K562 (cell line): ENCODE measurements around the gene USP2. TPM values are rescaled to one million over a fixed set of nuclear protein-coding genes. Genes with fewer than 3 reads are reported as not detected.

Source experiments
- ATAC-seq: fragments of 200-7000 bp; cut with Tn5 transposase; 3 replicates; pipeline ENCODE4 v1.9.1; 2020; ENCODE audit warnings: moderate library complexity
- BruUV-seq: library from RNA; stranded (reverse); fragments of 400-500 nt; replicated peaks from 2 replicates; lab custom pipeline; 2021; lab: Mats Ljungman, UMichigan
- CTCF ChIA-PET: fragments of 300-600 bp; formaldehyde crosslinking; extraction: SDS; loops from one replicate; lab custom pipeline; 2021; ENCODE audit warnings: low intra/inter-chr PET ratio; lab: Yijun Ruan, JAX
- POLR2A ChIA-PET: fragments of 300-600, 350-650 bp; sonication (Branson Sonifier 250); formaldehyde crosslinking; extraction: SDS; loops from one replicate; lab custom pipeline; 2021; ENCODE audit warnings: antibody characterized with exemption, inconsistent platforms; lab: Yijun Ruan, JAX
- DNase-seq, 4 experiments: peaks; one replicate each; pipeline versions ENCODE4 v3.0.0 to v3.0.0-alpha.2; 2011 to 2018; ENCODE audit warnings: low spot score in 3 of 4, mixed read lengths in 3 of 4; ENCODE audit errors: extremely low read depth in 1 of 4
- FAIRE-seq: peaks from 2 replicates; lab custom pipeline; 2011; peaks lifted over from hg19 to GRCh38; lab: Jason Lieb, UNC
- H2AFZ ChIP-seq: 2 replicates; pipeline ENCODE4 v1.6.0; 2011; ENCODE audit warnings: low read depth, low read length, control low read depth, inconsistent platforms
- H3K27ac ChIP-seq: fragments of 200-600 bp; 3 replicates; pipeline ENCODE4 v1.8.0; 2011; ENCODE audit warnings: low read depth, mild to moderate bottlenecking, control low read depth, inconsistent platforms, low read length, moderate library complexity, mixed read lengths; ENCODE audit errors: extremely low read depth
- H3K27me3 ChIP-seq, 2 experiments: fragments of 300-600 bp in 1 of 2; 2 replicates in 1 of 2; 3 replicates in 1 of 2; pipeline versions ENCODE4 v1.6.0 to v1.8.0; 2011; ENCODE audit warnings: inconsistent platforms in 2 of 2, low read length in 2 of 2, mild to moderate bottlenecking in 1 of 2, mixed read lengths in 1 of 2, moderate library complexity in 1 of 2; ENCODE audit not compliant: control insufficient read depth in 2 of 2, insufficient read depth in 2 of 2
- H3K36me3 ChIP-seq: fragments of 300-600 bp; 3 replicates; pipeline ENCODE4 v1.8.0; 2011; ENCODE audit warnings: mild to moderate bottlenecking, low read length, inconsistent platforms; ENCODE audit not compliant: control insufficient read depth, insufficient read depth
- H3K4me1 ChIP-seq, 2 experiments: fragments of 200-600 bp in 1 of 2; replicated peaks in 1 of 2; 2 replicates in 1 of 2; 3 replicates in 1 of 2; pipeline versions ENCODE4 v1.5.1 to v1.8.0; 2011; ENCODE audit warnings: inconsistent platforms in 2 of 2, low read length in 2 of 2, mild to moderate bottlenecking in 1 of 2, mixed read lengths in 1 of 2, moderate library complexity in 1 of 2; ENCODE audit not compliant: control insufficient read depth in 2 of 2, insufficient read depth in 2 of 2
- H3K4me2 ChIP-seq: 2 replicates; pipeline ENCODE4 v1.6.1; 2011; ENCODE audit warnings: low read length, control low read depth, inconsistent platforms, mixed read lengths; ENCODE audit not compliant: insufficient read depth
- H3K4me3 ChIP-seq: fragments of 200-600 bp; sonication (generic), shearing (Covaris generic); 2 replicates; pipeline ENCODE4 v1.5.1; 2016; ENCODE audit warnings: control low read depth, inconsistent platforms
- H3K79me2 ChIP-seq: fragments of 200-600 bp; 3 replicates; pipeline ENCODE4 v1.8.0; 2011; ENCODE audit warnings: low read length, inconsistent platforms; ENCODE audit not compliant: control insufficient read depth, insufficient read depth
- H3K9ac ChIP-seq, 2 experiments: 2 replicates each; pipeline versions ENCODE4 v1.6.0 to v1.6.1; 2011; ENCODE audit warnings: low read depth in 2 of 2, low read length in 2 of 2, control low read depth in 1 of 2, inconsistent platforms in 1 of 2, mild to moderate bottlenecking in 1 of 2, mixed read lengths in 1 of 2; ENCODE audit not compliant: insufficient read depth in 1 of 2
- H3K9me1 ChIP-seq: one replicate; pipeline ENCODE4 v1.6.0; 2011; ENCODE audit warnings: inconsistent platforms, mild to moderate bottlenecking, low read length, moderate library complexity; ENCODE audit not compliant: control insufficient read depth, insufficient read depth
- H3K9me3 ChIP-seq: replicated peaks from 2 replicates; pipeline ENCODE4 v1.5.1; 2011; ENCODE audit warnings: low read depth, low read length, inconsistent platforms; ENCODE audit not compliant: control insufficient read depth, insufficient read depth
- H4K20me1 ChIP-seq: replicated peaks from 2 replicates; pipeline ENCODE4 v1.6.1; 2011; ENCODE audit warnings: low read length, inconsistent platforms, mixed read lengths; ENCODE audit not compliant: control insufficient read depth, insufficient read depth
- TRIM28 ChIP-seq: fragments of 450-650 bp; IDR thresholded peaks from 2 replicates; pipeline ENCODE4 v1.6.1; 2017
- ZNF280A ChIP-seq: fragments of 450-650 bp; IDR thresholded peaks from 2 replicates; pipeline ENCODE4 v1.6.1; 2018; ENCODE audit warnings: mild to moderate bottlenecking, low read depth; ENCODE audit not compliant: partially characterized antibody
- in situ Hi-C: fragments of 300-500 bp; cut with MboI; formaldehyde crosslinking; loops from 4 replicates; pipeline ENCODE4 v1.15.0; 2018; ENCODE audit warnings: inconsistent platforms, mixed read lengths
- intact Hi-C: fragments of 100-400 bp; cut with micrococcal nuclease; formaldehyde crosslinking; loops from 2 replicates; pipeline ENCODE4 v1.14.2; 2022
- polyA plus RNA-seq, 8 experiments: library from polyadenylated mRNA; depleted of rRNA in 4 of 8; stranded (reverse) in 5 of 8; unstranded in 3 of 8; fragments of >200 nt; fragmentation: Nextera tagmentation in 2 of 8; fragmentation: Illumina TruSeq in 1 of 8; extraction: Ambion mirVana in 2 of 8; extraction: Trizol in 1 of 8; gene quantifications; 2 replicates each; pipeline versions ENCODE4 v1.2.1 to v1.2.3, GENCODE V29; 2011 to 2014; ENCODE audit warnings: inconsistent platforms in 1 of 8, missing spikeins in 1 of 8
- total RNA-seq, 7 experiments: library from RNA; depleted of rRNA in 6 of 7; stranded (reverse); fragments of >200 nt in 6 of 7; fragmentation: Illumina TruSeq in 2 of 7; extraction: Trizol in 2 of 7; gene quantifications; 2 replicates each; pipeline versions ENCODE4 v1.2.1 to v1.2.3, GENCODE V29; 2011 to 2021; ENCODE audit warnings: low replicate concordance in 1 of 7
- TF ChIP-seq, protein P1 (sequence below): fragments of 250-450 bp; sonication (Bioruptor Pico); IDR thresholded peaks from 2 replicates; pipeline ENCODE4 v1.5.0; 2021; ENCODE audit warnings: mild to moderate bottlenecking, borderline replicate concordance

USP2 gene
- total and polyA plus RNA-seq, 9 of the 15 experiments (the other 6 are each of a cell fraction or from before 2014, with no cell fraction given) = 2.8 to 16.9 (median 3.9) TPM

DNA sequence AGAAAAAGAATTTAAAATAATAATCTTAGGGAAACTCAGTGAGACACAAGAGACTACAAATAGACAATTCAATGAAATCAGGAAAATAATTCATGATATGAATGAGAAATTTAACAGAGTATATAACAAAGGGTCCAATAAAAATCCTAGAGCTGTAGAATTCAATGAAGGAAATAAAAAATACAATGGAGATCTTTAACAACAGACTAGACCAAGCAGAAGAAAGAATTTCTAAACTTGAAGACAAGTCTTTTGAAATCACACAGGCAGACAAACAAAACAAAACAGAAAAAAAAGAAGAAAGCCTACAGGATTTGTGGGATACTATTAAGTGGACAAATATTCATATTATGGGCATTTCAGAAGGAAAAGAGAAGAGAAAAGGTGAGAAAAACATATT lies 16.2 kb upstream of the USP2 start:
- Histone ChIP-seq H2AFZ (no peak overlapping the region), H3K27ac (no peak overlapping the region), H3K9me3 (peaks cover 8% of the 10 kb centered on the region), H3K4me2 (no peak overlapping the region), H3K9ac (no peak overlapping the region), H3K27me3 (no peaks in the 10 kb centered on the region), H3K9me1 (no peaks in the 10 kb centered on the region), H3K4me1 (peaks cover 0 to 4% of the 10 kb centered on the region in 2 experiments; a peak in 1 of 5 replicates), H4K20me1 (no peaks in the 10 kb centered on the region), H3K79me2 (no peaks in the 10 kb centered on the region), H3K36me3 (no peaks in the 10 kb centered on the region), H3K4me3 (no peak overlapping the region)
- BruUV-seq = no TSS peak
- in situ Hi-C loops (no loop called here), intact Hi-C loops (no loop called here)
- no peak for DNase-seq
- ChIA-PET POLR2A (interaction anchor here (1.2 to 1.5 kb wide), 2 partner anchors 17 to 35 kb away, joined by 3 read pairs; no protein-coding TSS in a partner anchor), CTCF (no interaction called here)
- TF ChIP-seq, protein P1, sequence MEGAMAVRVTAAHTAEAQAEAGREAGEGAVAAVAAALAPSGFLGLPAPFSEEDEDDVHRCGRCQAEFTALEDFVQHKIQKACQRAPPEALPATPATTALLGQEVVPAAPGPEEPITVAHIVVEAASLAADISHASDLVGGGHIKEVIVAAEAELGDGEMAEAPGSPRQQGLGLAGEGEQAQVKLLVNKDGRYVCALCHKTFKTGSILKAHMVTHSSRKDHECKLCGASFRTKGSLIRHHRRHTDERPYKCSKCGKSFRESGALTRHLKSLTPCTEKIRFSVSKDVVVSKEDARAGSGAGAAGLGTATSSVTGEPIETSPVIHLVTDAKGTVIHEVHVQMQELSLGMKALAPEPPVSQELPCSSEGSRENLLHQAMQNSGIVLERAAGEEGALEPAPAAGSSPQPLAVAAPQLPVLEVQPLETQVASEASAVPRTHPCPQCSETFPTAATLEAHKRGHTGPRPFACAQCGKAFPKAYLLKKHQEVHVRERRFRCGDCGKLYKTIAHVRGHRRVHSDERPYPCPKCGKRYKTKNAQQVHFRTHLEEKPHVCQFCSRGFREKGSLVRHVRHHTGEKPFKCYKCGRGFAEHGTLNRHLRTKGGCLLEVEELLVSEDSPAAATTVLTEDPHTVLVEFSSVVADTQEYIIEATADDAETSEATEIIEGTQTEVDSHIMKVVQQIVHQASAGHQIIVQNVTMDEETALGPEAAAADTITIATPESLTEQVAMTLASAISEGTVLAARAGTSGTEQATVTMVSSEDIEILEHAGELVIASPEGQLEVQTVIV (CRISPR knock-in tag) = no peak
- peak; percentile 60 for TF ChIP-seq ZNF280A
- TF ChIP-seq TRIM28 = 0 out of 2 replicates have a peak, but pooled peaks have one; percentile 70
- no peak for ATAC-seq
- no peak for FAIRE-seq
